Kidney epithelial cell (primary cell): ENCODE data around the gene C11orf91. TPM values are rescaled to one million over a fixed set of nuclear protein-coding genes. Genes with fewer than 3 reads are reported as not detected.

ENCODE experiments used
- DNase-seq: peaks from one replicate; pipeline ENCODE4 v3.0.0-alpha.2; 2010; ENCODE audit warnings: low read depth
- H3K27me3 ChIP-seq: 2 replicates; pipeline ENCODE4 v1.6.0; 2011; ENCODE audit warnings: low read length; ENCODE audit not compliant: control insufficient read depth, insufficient read depth
- H3K36me3 ChIP-seq: 2 replicates; pipeline ENCODE4 v1.5.1; 2011; ENCODE audit warnings: low read length; ENCODE audit not compliant: control insufficient read depth, insufficient read depth
- H3K4me3 ChIP-seq: 2 replicates; pipeline ENCODE4 v1.5.1; 2011; ENCODE audit warnings: low read depth, mild to moderate bottlenecking, control low read depth, low read length
- CTCF ChIP-seq: IDR thresholded peaks from 2 replicates; pipeline ENCODE4 v1.5.1; 2011; ENCODE audit warnings: mild to moderate bottlenecking, moderate library complexity, low read length, control low read depth, inconsistent platforms; ENCODE audit not compliant: insufficient read depth, poor library complexity, severe bottlenecking
- total RNA-seq: library from RNA; depleted of rRNA; stranded (reverse); fragments of >200 nt; gene quantifications from 2 replicates; pipeline ENCODE4 v1.2.3, GENCODE V29; 2015

The C11orf91 gene
- not detected in 2 replicates for total RNA-seq

GRCh38 chr11:33700502-33701271 lies at the start of gene C11orf91:
Gene C11orf91 (minus strand): TSS chr11:33700826. CDS start chr11:33700740, 86 bp downstream.
- no peaks in the 10 kb centered on the region for H3K36me3 ChIP-seq
- no peak for TF ChIP-seq CTCF
- no peaks in the 10 kb centered on the region for H3K27me3 ChIP-seq
- H3K4me3 ChIP-seq: peak within 1 kb of the TSS; percentile 50
- DNase-seq: no peak

GRCh38 chr11:33747979-33748378 lies 47.4 kb upstream of the C11orf91 start:
- no peaks in the 10 kb centered on the region for H3K36me3 ChIP-seq
- no peak for TF ChIP-seq CTCF

GRCh38 chr11:33743291-33743690 lies 42.7 kb upstream of the C11orf91 start:
- H3K36me3 ChIP-seq: no peaks in the 10 kb centered on the region
- H3K4me3 ChIP-seq: no peak overlapping the region
- no peak for TF ChIP-seq CTCF
- no peak for DNase-seq
- no peaks in the 10 kb centered on the region for H3K27me3 ChIP-seq

More at GRCh38 chr11:33747979-33748378, 47.4 kb upstream of the C11orf91 start:
- H3K4me3 ChIP-seq: no peak overlapping the region
- no peaks in the 10 kb centered on the region for H3K27me3 ChIP-seq
- DNase-seq: no peak

- H3K36me3 ChIP-seq: no peaks in the 10 kb centered on the region
- peak; percentile 20 for TF ChIP-seq CTCF
- H3K4me3 ChIP-seq: no peak overlapping the region
- H3K27me3 ChIP-seq: no peaks in the 10 kb centered on the region
- DNase-seq: no peak
Measured at GRCh38 chr11:33742249-33742851, 41.7 kb upstream of the C11orf91 start.

- no peak for DNase-seq
- no peaks in the 10 kb centered on the region for H3K36me3 ChIP-seq
- H3K4me3 ChIP-seq: no peak overlapping the region
- no peaks in the 10 kb centered on the region for H3K27me3 ChIP-seq
- TF ChIP-seq CTCF: no peak
Measured at GRCh38 chr11:33741806-33742205, 41.2 kb upstream of the C11orf91 start.
